ENCODE measurements around the gene SBF2. TPM values are rescaled to one million over a fixed set of nuclear protein-coding genes. Genes with fewer than 3 reads are reported as not detected.

The SBF2 gene
- total RNA-seq, 4 donors from 2014 or later, result 42.3 to 106 (median 45.3) TPM

- TF ChIP-seq POLR2AphosphoS5 (IDR thresholded peaks at IDR 0.05) (no peak), POLR2A (IDR thresholded peaks at IDR 0.05) (no peak), EP300 (IDR thresholded peaks at IDR 0.05) (no peak), CTCF (IDR thresholded peaks at IDR 0.05) (no peak)
- no peak overlapping the region for H3K4me3 ChIP-seq
- H3K27ac ChIP-seq, result peak overlapping the region; percentile 64
- H3K36me3 ChIP-seq, result no peaks in the 10 kb centered on the region
- H3K4me1 ChIP-seq, result peaks cover 51% of the 10 kb centered on the region
- H3K9me3 ChIP-seq, result no peaks in the 10 kb centered on the region
- no peak for DNase-seq (ENCODE audit: low spot score in 2 of 2)
- H3K27me3 ChIP-seq, result no peaks in the 10 kb centered on the region
- WGBS, result 46% methylated on average over 6 of the region's 6 CpGs
Measured at GRCh38 chr11:10325277-10326011, 31.4 kb upstream of the SBF2 start.

- H3K36me3 ChIP-seq, result no peaks in the 10 kb centered on the region
- peaks cover 56% of the 10 kb centered on the region for H3K4me1 ChIP-seq
Measured at GRCh38 chr11:10324474-10324873, 30.5 kb upstream of the SBF2 start.

GRCh38 chr11:10323793-10324170, 29.8 kb upstream of the SBF2 start:
- no peak overlapping the region for H3K4me3 ChIP-seq
- TF ChIP-seq CTCF (IDR thresholded peaks at IDR 0.05) (no peak), POLR2A (IDR thresholded peaks at IDR 0.05) (no peak), POLR2AphosphoS5 (IDR thresholded peaks at IDR 0.05) (no peak), EP300 (IDR thresholded peaks at IDR 0.05) (no peak)
- 25% methylated on average over 1 of the region's 1 CpG for WGBS
- no peak overlapping the region for H3K27ac ChIP-seq
- H3K4me1 ChIP-seq, result peaks cover 51% of the 10 kb centered on the region
- H3K36me3 ChIP-seq, result no peaks in the 10 kb centered on the region
- H3K9me3 ChIP-seq, result no peaks in the 10 kb centered on the region
- H3K27me3 ChIP-seq, result no peaks in the 10 kb centered on the region
- DNase-seq (ENCODE audit: low spot score in 2 of 2), result no peak

More at GRCh38 chr11:10324474-10324873, 30.5 kb upstream of the SBF2 start:
- no peak for DNase-seq (ENCODE audit: low spot score in 2 of 2)
- TF ChIP-seq CTCF (IDR thresholded peaks at IDR 0.05) (no peak), POLR2AphosphoS5 (IDR thresholded peaks at IDR 0.05) (no peak), POLR2A (IDR thresholded peaks at IDR 0.05) (no peak), EP300 (IDR thresholded peaks at IDR 0.05) (no peak)
- no peaks in the 10 kb centered on the region for H3K27me3 ChIP-seq
- H3K4me3 ChIP-seq, result no peak overlapping the region
- peak overlapping the region; percentile 64 for H3K27ac ChIP-seq
- WGBS, result 77% methylated on average over 3 of the region's 3 CpGs
- no peaks in the 10 kb centered on the region for H3K9me3 ChIP-seq

GRCh38 chr11:10322830-10323792, 29.1 kb upstream of the SBF2 start:
- peak overlapping the region; percentile 72 for H3K27ac ChIP-seq
- H3K4me1 ChIP-seq, result peaks cover 44% of the 10 kb centered on the region
- no peaks in the 10 kb centered on the region for H3K36me3 ChIP-seq
- H3K9me3 ChIP-seq, result no peaks in the 10 kb centered on the region
- no peak overlapping the region for H3K4me3 ChIP-seq
- DNase-seq (ENCODE audit: low spot score in 2 of 2), result peak; percentile 80 to 86
- 26% methylated on average over 8 of the region's 8 CpGs for WGBS
- H3K27me3 ChIP-seq, result no peaks in the 10 kb centered on the region
- TF ChIP-seq POLR2AphosphoS5 (IDR thresholded peaks at IDR 0.05) (peak in 2 of 3 donors; percentile 33 to 46), EP300 (IDR thresholded peaks at IDR 0.05) (no peak), CTCF (IDR thresholded peaks at IDR 0.05) (peak; percentile 31 to 57)

- peak overlapping the region; percentile 72 for H3K27ac ChIP-seq
- 64% methylated on average over 2 of the region's 2 CpGs for WGBS
- no peaks in the 10 kb centered on the region for H3K36me3 ChIP-seq
Measured at GRCh38 chr11:10322401-10322800, 28.4 kb upstream of the SBF2 start.

More at GRCh38 chr11:10322401-10322800, 28.4 kb upstream of the SBF2 start:
- Histone ChIP-seq H3K4me3 (no peak overlapping the region), H3K4me1 (peaks cover 43% of the 10 kb centered on the region), H3K9me3 (no peaks in the 10 kb centered on the region), H3K27me3 (no peaks in the 10 kb centered on the region)
- DNase-seq (ENCODE audit: low spot score in 2 of 2), result no peak
- TF ChIP-seq POLR2AphosphoS5 (IDR thresholded peaks at IDR 0.05) (no peak), POLR2A (IDR thresholded peaks at IDR 0.05) (no peak), CTCF (IDR thresholded peaks at IDR 0.05) (no peak), EP300 (IDR thresholded peaks at IDR 0.05) (no peak)
